Activated naive CD8-positive, alpha-beta T cell (primary cell): ENCODE data around the gene DDX51.
A peak's percentile ranks its signal among the peaks of the same experiment; 100 is the strongest.

Source experiments
- H3K27ac Mint-ChIP-seq: one replicate; pipeline ENCODE4 v1.8.0; 2021; ENCODE audit warnings: mixed read lengths
- H3K27me3 Mint-ChIP-seq: one replicate; pipeline ENCODE4 v1.8.0; 2021; ENCODE audit warnings: mixed read lengths
- H3K36me3 Mint-ChIP-seq: one replicate; pipeline ENCODE4 v1.8.0; 2021; ENCODE audit warnings: mixed read lengths
- H3K4me1 Mint-ChIP-seq: one replicate; pipeline ENCODE4 v1.8.0; 2021; ENCODE audit warnings: low read depth, mixed read lengths
- H3K4me3 Mint-ChIP-seq: one replicate; pipeline ENCODE4 v1.8.0; 2021; ENCODE audit warnings: mild to moderate bottlenecking, mixed read lengths
- H3K9me3 Mint-ChIP-seq: one replicate; pipeline ENCODE4 v1.8.0; 2021; ENCODE audit warnings: low read depth, mixed read lengths

Gene DDX51

DNA sequence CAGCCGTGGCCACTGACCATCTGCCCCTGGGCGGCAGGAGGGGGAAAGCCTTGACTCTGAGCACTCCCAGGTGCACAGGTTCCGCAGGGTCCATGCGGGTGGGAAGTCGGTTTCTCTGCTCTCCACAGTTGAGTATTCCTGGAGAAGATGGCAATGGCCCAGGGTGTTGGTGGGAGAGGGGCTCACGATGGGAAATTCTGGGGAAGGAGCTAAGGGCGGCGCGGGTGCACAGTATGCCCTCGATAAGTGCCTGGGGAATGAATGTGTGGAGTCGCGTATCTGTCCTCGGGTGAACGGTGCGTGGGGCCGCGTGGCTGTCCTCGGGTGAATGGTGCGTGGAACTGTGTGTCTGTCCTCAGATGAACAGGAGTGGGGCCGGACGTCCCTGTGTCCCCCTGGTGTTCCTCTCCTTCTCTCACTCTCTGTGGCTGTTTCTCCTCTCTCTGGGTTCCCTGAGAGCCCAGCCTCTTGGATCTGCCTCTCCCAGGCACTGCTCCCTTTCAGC is 38.1 kb upstream of the DDX51 start:
- Mint-ChIP-seq H3K27me3 (no peaks in the 10 kb centered on the region), H3K9me3 (no peaks in the 10 kb centered on the region), H3K36me3 (peaks cover 2% of the 10 kb centered on the region), H3K27ac (no peak overlapping the region), H3K4me1 (peaks cover 51% of the 10 kb centered on the region), H3K4me3 (no peak overlapping the region)

DNA sequence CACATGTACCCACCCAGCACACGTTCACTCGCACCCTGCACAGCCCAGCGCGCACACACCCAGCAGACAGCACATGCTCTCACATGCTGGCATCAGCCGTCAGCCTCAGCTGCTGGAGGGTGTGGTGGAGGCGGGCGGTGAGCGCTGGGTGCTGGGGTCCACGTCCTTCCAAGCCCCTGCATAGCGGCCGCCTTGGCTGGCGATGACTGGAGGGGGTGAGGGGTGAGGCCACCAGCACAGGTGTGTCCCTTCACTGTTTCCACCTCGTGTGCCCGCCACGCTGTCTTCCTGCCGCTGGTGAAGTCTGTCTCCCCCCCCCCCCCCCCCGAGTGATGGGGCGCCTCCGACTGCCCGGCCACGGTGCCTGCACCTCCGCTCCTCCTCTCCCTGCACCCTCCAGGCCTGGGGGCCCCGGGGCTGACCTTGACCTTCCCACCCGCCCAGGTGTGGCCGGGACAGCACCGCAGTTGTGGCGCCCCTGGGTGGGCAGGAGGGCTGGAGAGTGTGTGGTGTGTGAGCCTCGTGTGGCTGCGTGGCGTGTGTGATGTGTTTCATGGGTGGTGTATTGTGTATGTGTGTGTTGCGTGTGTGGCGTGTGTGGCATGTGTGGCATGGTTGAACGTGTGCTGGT is 37.6 kb upstream of the DDX51 start:
- Mint-ChIP-seq H3K36me3 (peaks cover 2% of the 10 kb centered on the region), H3K9me3 (no peaks in the 10 kb centered on the region), H3K4me3 (no peak overlapping the region), H3K4me1 (peaks cover 50% of the 10 kb centered on the region), H3K27ac (no peak overlapping the region), H3K27me3 (no peaks in the 10 kb centered on the region)

DNA sequence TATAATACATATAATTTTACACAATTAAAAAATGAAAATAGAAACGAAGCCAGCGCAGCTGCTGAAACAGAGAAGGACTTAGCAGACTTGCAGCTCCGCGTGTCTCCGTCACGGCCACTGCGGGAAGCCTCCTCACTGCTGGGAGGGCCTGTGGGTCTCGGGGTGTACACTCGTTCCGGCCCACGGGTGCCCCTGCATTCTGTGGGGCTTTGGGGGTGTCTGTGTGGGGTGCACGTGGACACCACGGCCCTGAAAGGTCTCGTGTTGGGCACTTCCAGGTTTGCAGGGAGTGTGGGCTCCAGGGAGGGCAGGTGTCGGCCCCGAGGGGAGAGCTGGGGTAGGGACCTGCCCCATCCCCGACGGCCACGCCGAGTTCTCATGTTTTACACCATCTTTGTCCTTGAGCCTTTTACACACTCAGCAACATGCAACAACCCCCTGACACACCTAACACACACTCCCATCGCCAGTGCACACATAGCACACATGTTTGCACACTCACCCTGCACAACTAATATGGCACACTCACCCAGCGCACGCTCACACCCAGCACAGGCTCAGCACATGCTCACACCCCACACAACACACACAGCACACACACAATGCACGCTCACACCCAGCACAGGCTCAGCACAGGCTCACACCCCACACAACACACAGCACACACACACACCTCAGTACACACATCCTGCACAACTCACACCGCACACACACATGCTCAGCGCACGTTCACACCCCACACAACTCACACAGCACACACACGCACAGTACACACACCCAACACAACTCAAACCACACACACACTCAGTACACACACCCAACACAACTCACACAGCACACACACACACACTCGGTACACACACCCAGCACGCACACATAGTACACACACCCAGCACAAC is 36.8 kb upstream of the DDX51 start:
- Mint-ChIP-seq H3K9me3 (no peaks in the 10 kb centered on the region), H3K4me1 (peaks cover 44% of the 10 kb centered on the region), H3K36me3 (peaks cover 2% of the 10 kb centered on the region), H3K4me3 (no peak overlapping the region), H3K27ac (no peak overlapping the region), H3K27me3 (no peaks in the 10 kb centered on the region)

DNA sequence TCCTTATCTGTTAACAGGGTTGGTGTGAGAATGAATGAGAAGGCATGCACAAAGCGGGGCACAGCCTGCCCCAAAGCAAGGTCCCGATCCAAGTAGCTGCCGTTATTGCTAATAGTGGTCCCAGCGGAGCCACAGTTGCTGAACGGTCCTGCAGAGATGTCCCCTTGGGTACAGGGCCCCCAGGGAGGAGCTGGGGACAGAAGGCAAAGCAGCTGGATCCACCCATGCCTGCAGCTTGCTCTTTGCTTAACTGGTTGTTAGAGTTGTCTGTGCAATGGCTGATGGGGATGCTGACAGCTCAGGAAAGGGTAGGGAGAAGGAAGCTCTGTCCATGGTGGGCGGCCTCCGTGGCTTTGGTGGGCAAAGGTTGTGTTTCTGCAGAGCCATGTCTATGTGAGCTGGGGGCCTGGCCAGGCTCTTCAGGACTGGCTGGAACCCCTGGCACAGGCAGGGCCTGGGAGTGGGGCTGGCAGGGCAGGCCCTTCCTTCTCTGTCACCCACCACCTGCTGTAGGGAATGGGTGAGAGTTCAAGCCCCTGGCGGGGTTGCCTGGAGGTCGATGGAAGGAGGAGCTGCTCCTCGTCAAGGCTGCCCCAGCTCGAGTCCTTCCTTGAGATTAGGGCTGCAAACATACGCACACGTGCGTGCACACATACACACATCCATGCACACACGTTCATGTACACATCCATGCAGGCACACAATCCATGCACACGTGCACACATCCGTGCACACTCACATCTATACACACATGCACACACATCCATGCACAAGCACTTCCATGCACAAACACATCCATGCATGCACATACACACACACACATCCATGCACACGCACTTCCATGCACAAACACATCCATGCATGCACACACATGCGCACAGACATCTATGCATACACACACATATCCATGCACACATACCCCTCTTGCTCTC is 35.6 kb upstream of the DDX51 start:
- H3K27ac Mint-ChIP-seq: no peak overlapping the region
- no peaks in the 10 kb centered on the region for H3K9me3 Mint-ChIP-seq
- H3K27me3 Mint-ChIP-seq: no peaks in the 10 kb centered on the region
- peaks cover 2% of the 10 kb centered on the region for H3K36me3 Mint-ChIP-seq
- no peak overlapping the region for H3K4me3 Mint-ChIP-seq
- peaks cover 36% of the 10 kb centered on the region for H3K4me1 Mint-ChIP-seq

DNA sequence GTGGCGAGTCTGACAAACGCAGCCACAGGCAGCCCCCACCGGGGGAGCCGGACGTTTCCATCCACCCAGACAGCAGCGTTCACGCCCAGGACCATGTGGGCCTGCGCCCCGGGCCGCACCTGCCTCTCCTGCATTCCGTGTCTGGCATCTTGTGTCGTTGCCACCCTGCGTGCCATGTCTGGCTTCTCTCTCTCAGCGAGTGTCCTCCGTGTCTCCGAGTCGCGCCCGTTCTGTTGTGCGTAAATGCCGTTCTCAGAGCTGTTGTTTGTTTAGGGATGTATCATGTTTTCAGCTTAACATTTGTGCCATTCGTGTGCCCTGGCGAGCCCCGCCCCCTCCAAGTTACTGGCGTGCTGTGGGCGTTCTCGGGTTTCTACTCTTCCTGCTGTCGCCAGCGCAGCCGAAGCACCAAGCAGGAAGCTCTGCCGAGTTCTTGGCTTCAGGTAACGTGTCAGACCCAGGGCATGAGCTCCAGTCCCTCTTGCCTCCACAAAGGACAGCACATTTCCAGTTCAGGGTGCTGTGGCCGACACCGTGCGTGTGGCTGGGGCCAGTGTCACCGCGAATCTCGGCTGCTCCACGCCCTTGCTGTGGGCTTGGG is 34.8 kb upstream of the DDX51 start:
- Mint-ChIP-seq H3K4me1 (peaks cover 38% of the 10 kb centered on the region), H3K27ac (no peak overlapping the region), H3K4me3 (peak overlapping the region; percentile 77), H3K27me3 (no peaks in the 10 kb centered on the region), H3K36me3 (no peaks in the 10 kb centered on the region), H3K9me3 (no peaks in the 10 kb centered on the region)

DNA sequence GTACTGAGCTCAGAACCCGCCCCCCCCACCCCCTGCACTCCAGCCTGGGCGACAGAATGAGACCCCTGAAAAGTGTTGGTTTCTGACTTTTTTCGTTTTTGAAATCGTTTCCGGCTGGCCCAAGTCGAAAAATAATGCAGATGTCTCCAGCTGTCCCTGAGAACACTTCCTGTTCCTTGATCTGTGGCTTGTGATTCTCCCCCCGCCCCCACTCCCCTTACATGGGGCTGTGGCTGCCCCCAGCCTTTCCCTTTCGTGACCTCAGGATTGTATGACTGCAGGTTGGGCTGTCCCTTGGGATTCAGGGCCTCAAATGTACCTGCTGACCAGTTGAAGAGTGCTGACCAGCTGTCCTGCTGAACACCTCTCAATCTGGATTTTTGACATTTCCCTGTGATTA is 34.2 kb upstream of the DDX51 start:
- H3K4me1 Mint-ChIP-seq: peaks cover 38% of the 10 kb centered on the region
- H3K36me3 Mint-ChIP-seq: no peaks in the 10 kb centered on the region
- no peaks in the 10 kb centered on the region for H3K9me3 Mint-ChIP-seq
- no peaks in the 10 kb centered on the region for H3K27me3 Mint-ChIP-seq
- peak overlapping the region; percentile 77 for H3K4me3 Mint-ChIP-seq
- H3K27ac Mint-ChIP-seq: no peak overlapping the region

DNA sequence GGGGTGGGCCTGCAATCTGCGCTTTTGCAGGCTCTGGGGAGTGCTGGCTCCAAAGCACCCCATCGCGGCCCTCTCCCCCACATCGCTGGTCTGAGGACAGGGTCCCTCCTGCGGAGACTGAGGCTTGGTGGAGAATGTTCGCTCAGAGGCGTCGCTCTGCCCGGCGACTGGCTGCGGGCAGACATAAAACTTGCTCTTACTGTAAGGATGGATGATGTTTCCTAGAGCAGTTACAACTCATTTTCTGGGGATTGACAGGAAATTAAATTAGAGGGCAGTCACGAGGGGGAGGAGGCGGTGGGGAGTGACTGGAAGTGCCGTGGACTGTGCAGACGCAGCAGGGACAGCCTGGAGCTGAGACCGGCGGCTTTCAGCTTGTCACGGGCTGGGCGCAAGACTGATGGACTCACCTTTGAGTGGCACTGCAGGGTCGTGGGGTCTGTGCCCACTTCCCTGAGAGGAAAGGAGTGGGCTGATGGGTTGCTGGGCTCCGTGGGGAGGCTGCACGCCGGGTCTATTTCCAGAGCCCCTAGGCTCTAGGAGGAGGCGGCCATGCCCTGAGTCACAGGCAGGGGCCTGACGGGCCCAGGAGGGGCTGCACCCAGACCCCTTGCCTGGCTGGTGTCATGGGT is 32.9 kb upstream of the DDX51 start:
- H3K36me3 Mint-ChIP-seq: no peaks in the 10 kb centered on the region
- peaks cover 42% of the 10 kb centered on the region for H3K4me1 Mint-ChIP-seq
- no peak overlapping the region for H3K4me3 Mint-ChIP-seq
- no peak overlapping the region for H3K27ac Mint-ChIP-seq
- peaks cover 2% of the 10 kb centered on the region for H3K27me3 Mint-ChIP-seq
- H3K9me3 Mint-ChIP-seq: no peaks in the 10 kb centered on the region

DNA sequence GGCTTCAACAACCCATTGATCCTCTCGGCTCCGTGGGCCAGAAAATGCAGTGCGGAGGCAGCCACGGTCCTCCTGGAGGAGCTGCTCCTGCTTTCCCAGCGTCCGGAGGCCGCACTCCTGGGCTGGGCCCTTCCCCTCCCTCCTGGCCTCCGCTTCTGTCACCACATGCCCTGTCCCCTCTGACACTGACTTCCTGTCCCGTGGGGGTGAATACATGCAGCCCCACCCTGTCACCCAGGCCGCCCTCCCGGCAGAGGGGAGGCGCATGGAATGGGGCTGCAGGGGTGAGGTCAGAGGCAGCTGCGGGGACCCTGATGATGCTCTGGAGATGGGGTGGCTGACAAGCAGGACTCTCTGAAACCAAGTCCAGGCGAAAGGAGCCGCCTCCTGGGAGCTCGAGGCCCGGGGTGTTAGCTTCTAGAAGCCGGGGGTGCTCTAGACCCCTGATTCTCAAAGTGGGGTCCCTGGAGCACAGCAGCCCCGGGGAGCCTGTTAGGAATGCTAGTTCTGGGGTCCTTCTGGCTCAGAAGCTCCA is 32.3 kb upstream of the DDX51 start:
- peaks cover 2% of the 10 kb centered on the region for H3K27me3 Mint-ChIP-seq
- peaks cover 42% of the 10 kb centered on the region for H3K4me1 Mint-ChIP-seq
- no peaks in the 10 kb centered on the region for H3K9me3 Mint-ChIP-seq
- H3K36me3 Mint-ChIP-seq: no peaks in the 10 kb centered on the region
- no peak overlapping the region for H3K27ac Mint-ChIP-seq
- no peak overlapping the region for H3K4me3 Mint-ChIP-seq

DNA sequence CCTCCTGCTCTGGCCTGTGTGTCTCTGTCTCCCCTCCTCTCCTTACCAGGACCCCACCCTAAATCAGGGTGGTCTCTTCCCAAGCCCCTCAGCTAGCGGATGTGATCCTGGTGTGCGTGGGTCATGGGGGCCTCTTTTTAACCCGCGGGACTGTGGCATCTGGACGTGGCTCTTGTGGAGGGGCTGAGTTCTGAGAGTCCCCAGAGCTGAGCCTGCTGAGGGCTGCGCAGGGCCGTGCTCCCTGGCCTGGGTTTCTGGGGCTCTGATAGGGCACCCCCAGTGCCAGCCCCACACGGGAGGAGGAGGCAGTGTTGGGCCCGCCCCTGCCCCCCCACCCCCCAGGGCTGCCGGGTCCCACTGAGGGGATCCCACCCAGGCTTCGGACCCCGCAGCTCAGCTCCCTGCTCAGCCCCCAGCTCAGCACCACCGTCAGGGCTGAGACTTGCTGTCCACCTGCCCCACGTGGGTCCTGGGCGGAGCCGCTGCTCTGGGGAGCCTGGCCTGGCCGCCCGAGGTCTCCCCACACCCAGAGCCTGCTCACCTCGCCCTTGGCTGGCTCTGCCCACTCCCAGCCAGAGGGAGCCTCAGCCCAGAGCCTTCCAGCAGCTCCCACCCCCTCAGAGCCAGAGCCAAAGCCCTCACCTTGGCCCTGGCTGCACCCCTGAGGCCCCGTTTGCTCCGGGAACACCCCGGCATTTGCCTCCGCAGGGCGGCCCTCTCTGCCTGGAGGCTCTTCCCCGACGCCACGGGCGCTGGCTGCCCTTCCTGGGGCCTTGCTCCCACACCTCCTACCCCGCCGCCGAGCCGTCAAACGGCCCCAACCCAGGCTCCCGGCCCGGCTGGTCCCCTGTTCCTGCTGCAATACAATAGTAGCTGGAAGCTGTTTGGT is 31.6 kb upstream of the DDX51 start:
- Mint-ChIP-seq H3K27ac (no peak overlapping the region), H3K36me3 (no peaks in the 10 kb centered on the region), H3K4me3 (no peak overlapping the region), H3K27me3 (peaks cover 2% of the 10 kb centered on the region), H3K4me1 (peaks cover 40% of the 10 kb centered on the region), H3K9me3 (no peaks in the 10 kb centered on the region)

DNA sequence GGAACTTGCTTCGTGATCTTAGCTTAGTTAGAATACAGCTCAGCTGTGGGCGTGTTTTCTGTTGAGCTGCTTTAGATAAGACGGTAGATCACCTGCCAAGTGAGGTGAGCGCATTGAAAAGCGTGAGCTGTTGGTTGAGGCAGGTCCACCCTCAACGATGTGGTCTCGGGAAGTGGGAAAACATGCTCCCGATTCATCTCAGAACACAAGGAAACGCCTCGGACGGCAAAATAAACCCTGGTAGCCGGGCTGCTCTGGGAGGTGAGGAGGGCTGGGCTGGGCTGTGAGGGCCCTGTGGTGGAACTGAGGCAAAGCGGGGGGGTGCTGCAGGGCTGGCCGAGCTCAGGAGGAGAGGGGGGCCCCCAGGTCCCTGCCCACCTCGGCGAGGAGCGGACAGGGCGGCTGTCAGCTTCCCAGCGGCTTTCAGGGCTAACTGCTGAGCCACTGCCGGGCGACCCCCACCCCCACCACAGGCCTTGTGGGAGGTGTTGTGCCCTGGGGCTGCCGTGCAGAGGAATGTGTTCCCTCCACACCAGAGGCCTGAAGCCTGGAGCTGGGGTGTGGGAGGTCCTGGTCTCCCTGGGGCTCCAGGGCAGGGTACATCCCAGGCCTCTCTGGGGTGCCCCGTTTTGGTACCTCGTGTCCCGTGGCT is 30.8 kb upstream of the DDX51 start:
- Mint-ChIP-seq H3K27ac (no peak overlapping the region), H3K27me3 (peaks cover 2% of the 10 kb centered on the region), H3K4me3 (no peak overlapping the region), H3K9me3 (no peaks in the 10 kb centered on the region), H3K4me1 (peaks cover 37% of the 10 kb centered on the region), H3K36me3 (no peaks in the 10 kb centered on the region)

DNA sequence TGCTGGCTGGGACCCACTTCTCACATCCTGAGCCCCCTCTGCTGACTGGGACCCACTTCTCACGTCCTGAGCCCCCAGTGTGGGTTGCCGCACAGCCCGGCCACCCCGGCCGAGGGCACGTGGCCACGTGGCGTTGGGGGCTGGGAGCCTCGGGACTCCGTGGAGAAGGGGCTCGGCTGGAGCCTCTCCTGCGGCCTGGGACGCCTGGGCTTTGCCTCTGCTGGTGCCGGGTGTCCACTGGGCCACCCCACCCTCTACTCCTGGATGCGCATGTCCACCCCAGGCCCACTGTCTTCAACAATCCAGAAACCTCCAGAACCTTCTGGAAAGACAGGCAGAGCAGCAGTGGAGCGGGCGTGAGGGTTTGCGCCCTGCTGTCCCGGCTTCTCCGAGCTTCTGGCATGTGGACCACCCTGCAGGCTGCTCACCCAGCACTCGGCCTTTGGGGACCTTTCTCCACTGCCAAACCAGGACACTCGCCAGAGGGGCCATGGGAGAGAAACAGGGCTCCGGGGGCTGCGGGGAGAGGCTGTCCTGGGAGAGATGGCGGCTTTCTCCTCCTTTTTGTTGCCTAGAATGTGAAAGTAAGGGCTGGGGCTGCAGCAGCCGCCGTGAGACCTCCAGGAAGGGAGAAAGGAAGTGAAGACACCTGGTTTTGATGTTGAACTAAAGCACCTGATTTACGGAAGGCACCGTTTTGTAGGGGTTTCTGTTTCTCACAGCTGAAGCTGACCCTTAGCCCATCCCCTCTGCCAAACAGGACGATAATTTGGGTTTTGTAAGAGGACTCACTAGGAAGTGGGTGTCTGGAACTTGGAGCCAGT is 30.1 kb upstream of the DDX51 start:
- no peaks in the 10 kb centered on the region for H3K36me3 Mint-ChIP-seq
- H3K4me3 Mint-ChIP-seq: no peak overlapping the region
- H3K9me3 Mint-ChIP-seq: no peaks in the 10 kb centered on the region
- peaks cover 4% of the 10 kb centered on the region for H3K27me3 Mint-ChIP-seq
- no peak overlapping the region for H3K27ac Mint-ChIP-seq
- peaks cover 32% of the 10 kb centered on the region for H3K4me1 Mint-ChIP-seq
